Activated T-helper 17 cell treated with anti-CD3 and anti-CD28 coated beads, Interleukin-2, amount 50 U/mL, for 72 hours (primary cell): ENCODE data around the gene RSBN1L. TPM values are rescaled to one million over a fixed set of nuclear protein-coding genes. Genes with fewer than 3 reads are reported as not detected.
A peak's percentile ranks its signal among the peaks of the same experiment; 100 is the strongest.
"Not testable (repeated sequence)": the region's sequence is repeated elsewhere in the genome, so short reads cannot be mapped to it uniquely, and the experiment has no call there.

Source experiments
- ATAC-seq: fragments of 150-1000 bp; cut with Tn5 transposase; replicated peaks from 2 replicates; pipeline ENCODE4 v1.10.0; 2021; ENCODE audit warnings: mild to moderate bottlenecking, moderate library complexity
- H3K27ac Mint-ChIP-seq: one replicate; pipeline ENCODE4 v1.8.0; 2022; ENCODE audit warnings: mixed read lengths
- H3K27me3 Mint-ChIP-seq: one replicate; pipeline ENCODE4 v1.8.0; 2022; ENCODE audit warnings: mixed read lengths
- H3K36me3 Mint-ChIP-seq: one replicate; pipeline ENCODE4 v1.8.0; 2022; ENCODE audit warnings: low read depth, mild to moderate bottlenecking, mixed read lengths
- H3K4me1 Mint-ChIP-seq: one replicate; pipeline ENCODE4 v1.8.0; 2022; ENCODE audit warnings: mixed read lengths
- H3K4me3 Mint-ChIP-seq: one replicate; pipeline ENCODE4 v1.8.0; 2022; ENCODE audit warnings: mild to moderate bottlenecking, mixed read lengths
- H3K9me3 Mint-ChIP-seq: one replicate; pipeline ENCODE4 v1.8.0; 2022; ENCODE audit warnings: mixed read lengths
- total RNA-seq, 2 donors: library from RNA; stranded (reverse); gene quantifications; one replicate each; pipeline ENCODE4 v1.2.3, GENCODE V29; 2022

The RSBN1L gene
- total RNA-seq, 2 donors from 2014 or later: 15.1 to 21.6 TPM

DNA sequence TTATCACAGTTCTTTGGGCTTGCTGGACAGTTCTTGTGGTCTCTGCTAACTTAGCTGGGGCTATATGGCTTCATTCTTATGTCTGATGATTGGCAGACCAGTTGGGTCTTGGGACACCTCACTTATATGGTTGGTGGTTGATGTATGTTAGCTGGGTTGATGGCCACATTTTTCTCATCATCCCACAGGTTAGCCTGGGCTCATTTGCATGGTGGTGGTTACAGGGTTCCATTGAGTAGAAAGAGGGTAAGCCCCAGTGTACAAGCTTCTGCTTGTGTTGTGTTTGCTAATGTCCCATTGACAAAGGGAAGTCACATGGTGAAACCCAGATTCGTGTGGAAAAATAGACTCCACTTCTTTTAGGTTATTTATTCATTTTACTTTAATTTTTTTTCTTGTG, 61.3 kb downstream of the RSBN1L start:
- ATAC-seq: peak; percentile 91
- Mint-ChIP-seq H3K9me3 (no peaks in the 10 kb centered on the region), H3K27ac (no peak overlapping the region), H3K4me3 (no peak overlapping the region), H3K27me3 (no peaks in the 10 kb centered on the region), H3K36me3 (peaks cover 5% of the 10 kb centered on the region), H3K4me1 (peaks cover 25% of the 10 kb centered on the region)

DNA sequence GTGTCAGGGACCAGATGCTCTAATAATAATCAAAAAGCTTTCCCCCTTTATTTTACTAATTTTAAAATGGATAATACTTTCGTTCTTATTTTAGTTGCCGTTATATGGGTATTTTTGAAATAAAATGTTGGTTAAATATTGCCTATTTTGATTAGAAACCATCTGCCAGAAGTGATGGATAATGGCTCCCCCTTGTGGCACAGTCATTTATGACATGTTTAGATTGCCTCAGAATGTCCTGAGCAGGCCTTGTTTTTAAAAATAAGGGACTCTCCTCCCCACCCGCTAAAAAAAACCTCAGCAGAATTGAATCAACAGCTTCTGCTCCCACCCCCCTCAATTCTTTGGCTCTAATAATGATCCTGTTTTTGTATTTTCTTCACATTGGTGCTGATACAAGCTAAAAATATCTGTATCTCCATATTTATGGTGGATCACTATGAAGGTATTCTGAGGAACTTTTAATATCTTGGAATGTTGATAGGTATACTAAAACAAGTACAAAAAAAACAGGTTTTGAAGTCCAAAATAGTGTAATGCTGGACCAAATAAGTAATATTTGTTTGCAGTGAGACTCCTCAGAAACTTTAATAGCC, 63.1 kb downstream of the RSBN1L start:
- H3K27ac Mint-ChIP-seq: peak overlapping the region; percentile 70
- ATAC-seq: peak; percentile 59

GRCh38 chr7:77760809-77761453, 64.7 kb downstream of the RSBN1L start:
- H3K36me3 Mint-ChIP-seq: peaks cover 12% of the 10 kb centered on the region
- no peaks in the 10 kb centered on the region for H3K27me3 Mint-ChIP-seq
- no peak for ATAC-seq
- H3K4me1 Mint-ChIP-seq: peaks cover 11% of the 10 kb centered on the region
- no peaks in the 10 kb centered on the region for H3K9me3 Mint-ChIP-seq
- no peak overlapping the region for H3K27ac Mint-ChIP-seq
- H3K4me3 Mint-ChIP-seq: no peak overlapping the region

More for the DNA sequence above, 63.1 kb downstream of the RSBN1L start:
- H3K9me3 Mint-ChIP-seq: no peaks in the 10 kb centered on the region
- peaks cover 5% of the 10 kb centered on the region for H3K36me3 Mint-ChIP-seq
- H3K4me3 Mint-ChIP-seq: no peak overlapping the region
- peaks cover 11% of the 10 kb centered on the region for H3K4me1 Mint-ChIP-seq
- H3K27me3 Mint-ChIP-seq: no peaks in the 10 kb centered on the region

- Mint-ChIP-seq H3K27ac (peak overlapping the region; percentile 52), H3K4me1 (no peaks in the 10 kb centered on the region), H3K27me3 (no peaks in the 10 kb centered on the region), H3K36me3 (peaks cover 51% of the 10 kb centered on the region), H3K9me3 (no peaks in the 10 kb centered on the region), H3K4me3 (no peak overlapping the region)
- no peak for ATAC-seq
Measured at GRCh38 chr7:77765481-77765880, 69.2 kb downstream of the RSBN1L start.

DNA sequence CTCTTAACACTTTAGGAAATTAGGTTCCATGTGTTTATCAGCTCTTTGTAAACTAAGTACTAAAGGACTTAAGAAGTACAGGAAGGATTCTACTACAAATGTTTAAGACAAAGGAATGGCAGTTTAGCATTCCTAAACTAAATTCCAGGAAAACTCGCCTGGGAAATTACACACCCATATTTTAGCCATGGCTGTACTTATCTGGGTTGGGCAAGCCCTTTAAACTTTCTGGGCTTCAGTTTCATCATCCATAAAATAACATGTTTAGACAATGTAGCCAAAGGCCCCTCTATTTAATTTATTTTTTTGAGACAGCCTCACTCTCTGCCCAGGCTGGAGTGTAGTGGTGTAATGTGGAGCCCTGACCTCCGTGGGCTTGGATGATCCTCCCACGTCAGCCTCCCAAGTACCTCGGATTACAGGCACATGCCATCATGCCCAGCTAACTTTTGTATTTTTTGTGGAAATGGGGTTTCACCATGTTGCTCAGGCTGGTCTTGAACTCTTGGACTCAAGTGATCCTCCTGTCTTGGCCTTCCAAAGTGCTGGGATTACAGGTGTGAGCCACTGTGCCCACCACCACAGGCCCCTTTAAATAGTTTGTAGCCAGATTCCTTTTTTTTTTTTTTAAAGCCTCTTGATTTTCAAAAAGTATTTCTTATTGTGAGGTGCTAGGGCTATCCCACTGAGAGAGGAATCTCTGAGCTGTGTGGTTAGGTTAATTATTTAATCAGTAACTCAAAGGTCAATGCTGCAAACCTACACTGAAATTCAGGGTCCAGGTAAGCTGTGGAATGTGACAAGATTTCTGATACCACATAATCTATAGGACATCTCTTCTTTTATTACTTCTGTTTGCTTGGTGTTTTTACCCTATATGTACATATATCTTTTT, 69.9 kb downstream of the RSBN1L start:
- no peak for ATAC-seq
- Mint-ChIP-seq H3K27me3 (no peaks in the 10 kb centered on the region), H3K9me3 (no peaks in the 10 kb centered on the region), H3K4me1 (no peaks in the 10 kb centered on the region), H3K4me3 (no peak overlapping the region), H3K36me3 (peaks cover 56% of the 10 kb centered on the region), H3K27ac (peak overlapping the region; percentile 52)

- ATAC-seq: no peak
- H3K36me3 Mint-ChIP-seq: peaks cover 64% of the 10 kb centered on the region
- H3K4me3 Mint-ChIP-seq: no peak overlapping the region
- no peaks in the 10 kb centered on the region for H3K9me3 Mint-ChIP-seq
- peak overlapping the region; percentile 36 for H3K27ac Mint-ChIP-seq
- H3K4me1 Mint-ChIP-seq: no peaks in the 10 kb centered on the region
- H3K27me3 Mint-ChIP-seq: no peaks in the 10 kb centered on the region
Measured at GRCh38 chr7:77766801-77767605, 70.7 kb downstream of the RSBN1L start.

GRCh38 chr7:77770316-77770715, 74.1 kb downstream of the RSBN1L start:
- Mint-ChIP-seq H3K4me3 (no peak overlapping the region), H3K36me3 (peaks cover 94% of the 10 kb centered on the region), H3K4me1 (no peaks in the 10 kb centered on the region), H3K27me3 (no peaks in the 10 kb centered on the region), H3K9me3 (no peaks in the 10 kb centered on the region), H3K27ac (no peak overlapping the region)
- no peak for ATAC-seq

DNA sequence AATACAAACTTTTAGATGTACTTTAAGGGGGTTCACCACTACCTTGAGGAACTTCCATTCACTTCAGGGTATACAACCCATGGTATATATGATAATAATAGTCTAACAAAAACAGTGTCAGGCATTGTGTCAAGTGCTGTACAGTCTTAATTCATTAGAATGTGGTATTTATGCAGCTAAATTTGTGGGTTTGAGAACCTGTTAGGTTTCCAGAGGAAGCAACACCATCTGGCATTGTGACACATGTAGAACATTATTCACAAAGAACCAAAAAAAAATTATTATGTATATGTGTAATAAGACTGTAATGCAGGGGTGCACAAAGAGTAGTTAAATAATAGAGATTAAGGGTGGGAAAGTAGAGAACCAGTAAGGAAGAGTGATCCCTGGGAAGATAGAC, 75.6 kb downstream of the RSBN1L start:
- no peaks in the 10 kb centered on the region for H3K9me3 Mint-ChIP-seq
- H3K27ac Mint-ChIP-seq: peak overlapping the region; percentile 45
- H3K36me3 Mint-ChIP-seq: peaks cover 94% of the 10 kb centered on the region
- no peak for ATAC-seq
- H3K27me3 Mint-ChIP-seq: no peaks in the 10 kb centered on the region
- H3K4me1 Mint-ChIP-seq: no peaks in the 10 kb centered on the region
- no peak overlapping the region for H3K4me3 Mint-ChIP-seq

DNA sequence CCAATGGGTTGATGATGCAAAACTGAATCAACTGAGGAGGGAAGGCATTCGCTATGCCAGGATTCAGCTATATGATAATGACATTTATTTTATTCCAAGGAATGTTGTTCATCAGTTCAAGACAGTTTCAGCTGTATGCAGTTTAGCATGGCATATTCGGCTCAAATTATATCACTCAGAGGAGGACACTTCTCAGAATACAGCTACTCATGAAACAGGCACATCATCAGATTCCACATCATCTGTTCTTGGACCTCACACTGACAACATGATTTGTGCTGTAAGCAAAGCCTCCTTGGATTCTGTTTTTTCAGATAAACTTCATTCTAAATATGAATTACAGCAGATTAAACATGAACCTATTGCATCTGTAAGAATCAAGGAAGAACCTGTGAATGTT, 82.3 kb downstream of the RSBN1L start:
- Mint-ChIP-seq H3K4me3 (no peak overlapping the region), H3K4me1 (no peaks in the 10 kb centered on the region), H3K27me3 (no peaks in the 10 kb centered on the region), H3K27ac (no peak overlapping the region), H3K9me3 (no peaks in the 10 kb centered on the region), H3K36me3 (peaks cover 85% of the 10 kb centered on the region)
- no peak for ATAC-seq

DNA sequence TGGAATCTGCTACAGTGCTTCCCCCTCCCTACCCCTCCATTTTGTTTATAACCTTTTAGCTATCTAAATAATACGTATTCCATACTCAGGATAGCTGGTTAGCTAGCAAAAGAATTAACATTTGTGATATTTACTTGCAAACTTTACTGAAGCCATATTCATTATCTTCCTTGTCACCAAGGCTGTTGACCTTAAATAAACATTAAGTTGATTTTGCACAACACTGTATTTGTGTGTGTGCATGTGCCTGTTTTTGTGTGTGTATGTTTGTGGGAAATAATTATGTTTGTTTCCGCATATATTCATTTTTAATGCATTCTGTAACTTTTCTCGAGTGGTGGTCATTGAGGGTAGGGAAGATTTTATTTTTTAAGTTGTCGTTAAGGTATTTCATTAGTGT, 86.1 kb downstream of the RSBN1L start:
- Mint-ChIP-seq H3K36me3 (peaks cover 73% of the 10 kb centered on the region), H3K27ac (no peak overlapping the region), H3K4me1 (no peaks in the 10 kb centered on the region), H3K4me3 (no peak overlapping the region), H3K9me3 (peaks cover 4% of the 10 kb centered on the region), H3K27me3 (no peaks in the 10 kb centered on the region)
- ATAC-seq: no peak

DNA sequence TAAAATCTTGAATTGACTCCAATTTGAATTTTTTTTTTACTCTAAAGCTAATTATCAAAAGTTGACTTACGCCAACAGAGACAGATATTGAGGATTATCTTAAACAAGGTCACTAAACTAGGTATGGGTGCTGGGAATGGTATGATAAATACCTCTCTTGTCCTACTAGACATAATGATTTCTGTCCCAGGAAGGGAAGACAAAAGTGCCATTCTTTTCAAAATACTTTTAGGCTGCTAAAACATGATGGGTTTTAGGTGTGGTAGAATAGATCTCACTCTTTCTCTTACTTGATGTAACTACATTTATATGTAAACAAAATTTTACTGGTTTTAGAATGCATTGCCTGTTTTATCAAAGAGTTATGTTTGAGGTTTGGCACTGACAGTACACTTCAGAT, 86.9 kb downstream of the RSBN1L start:
- peaks cover 67% of the 10 kb centered on the region for H3K36me3 Mint-ChIP-seq
- peaks cover 4% of the 10 kb centered on the region for H3K9me3 Mint-ChIP-seq
- no peak for ATAC-seq
- no peak overlapping the region for H3K27ac Mint-ChIP-seq
- H3K4me1 Mint-ChIP-seq: no peaks in the 10 kb centered on the region
- no peaks in the 10 kb centered on the region for H3K27me3 Mint-ChIP-seq
- no peak overlapping the region for H3K4me3 Mint-ChIP-seq

- Mint-ChIP-seq H3K36me3 (peaks cover 63% of the 10 kb centered on the region), H3K4me1 (peaks cover 2% of the 10 kb centered on the region), H3K9me3 (peaks cover 4% of the 10 kb centered on the region), H3K27me3 (no peaks in the 10 kb centered on the region), H3K27ac (peak overlapping the region; percentile 21), H3K4me3 (no peak overlapping the region)
- no peak for ATAC-seq
Measured at GRCh38 chr7:77783545-77783944, 87.3 kb downstream of the RSBN1L start.

DNA sequence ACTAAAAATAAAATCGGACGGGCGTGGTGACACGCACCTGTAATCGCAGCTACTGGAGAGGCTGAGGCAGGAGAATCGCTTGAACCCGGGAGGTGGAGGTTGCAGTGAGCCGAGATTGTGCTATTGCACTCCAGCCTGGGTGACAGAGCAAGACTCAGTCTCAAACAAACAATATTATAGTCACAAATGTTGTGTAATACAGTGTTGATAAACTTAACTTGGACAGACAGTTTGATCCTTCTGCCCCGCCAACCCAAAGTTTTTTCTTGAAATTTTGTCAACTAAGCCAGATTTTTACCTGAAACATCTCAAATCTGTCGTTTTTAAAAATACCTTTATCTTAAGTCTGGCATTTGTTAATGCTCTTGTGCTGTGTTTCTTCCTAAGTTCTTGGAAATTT, 88.2 kb downstream of the RSBN1L start:
- ATAC-seq, H3K4me1 Mint-ChIP-seq, H3K4me3 Mint-ChIP-seq, H3K9me3 Mint-ChIP-seq, H3K27me3 Mint-ChIP-seq: not testable (repeated sequence)
- H3K36me3 Mint-ChIP-seq: peaks cover 56% of the 10 kb centered on the region
- H3K27ac Mint-ChIP-seq: peak overlapping the region; percentile 5

- H3K27ac Mint-ChIP-seq: peak overlapping the region; percentile 5
- ATAC-seq: no peak
- H3K9me3 Mint-ChIP-seq: peaks cover 4% of the 10 kb centered on the region
- peaks cover 6% of the 10 kb centered on the region for H3K4me1 Mint-ChIP-seq
- no peaks in the 10 kb centered on the region for H3K27me3 Mint-ChIP-seq
- no peak overlapping the region for H3K4me3 Mint-ChIP-seq
- peaks cover 41% of the 10 kb centered on the region for H3K36me3 Mint-ChIP-seq
Measured at GRCh38 chr7:77786018-77786417, 89.8 kb downstream of the RSBN1L start.
